ENCODE measurements around the gene ZCCHC7. TPM values are rescaled to one million over a fixed set of nuclear protein-coding genes. Genes with fewer than 3 reads are reported as not detected.

The ZCCHC7 gene
- total RNA-seq, 4 donors from 2014 or later: 13.8 to 24.6 (median 18.5) TPM

DNA sequence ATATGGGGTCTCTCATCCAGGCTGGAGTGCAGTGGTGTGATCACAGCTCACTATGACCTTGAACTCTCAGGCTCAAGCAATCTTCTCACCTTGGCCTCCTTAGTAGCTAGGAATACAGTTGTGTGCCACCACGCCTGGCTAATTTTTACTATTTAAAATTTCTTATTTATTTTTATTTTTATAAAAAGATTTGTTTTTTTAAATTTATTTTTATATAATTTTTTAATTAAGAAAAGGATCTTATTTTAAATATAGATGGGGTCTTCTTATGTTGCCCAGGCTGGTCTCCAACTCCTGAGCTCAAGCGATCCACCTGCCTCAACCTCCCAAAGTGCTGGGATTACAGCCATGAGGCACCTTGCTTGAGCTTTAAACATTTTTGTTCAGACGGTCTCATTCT lies 2.4 kb upstream of the ZCCHC7 start:
- TF ChIP-seq, protein P1, sequence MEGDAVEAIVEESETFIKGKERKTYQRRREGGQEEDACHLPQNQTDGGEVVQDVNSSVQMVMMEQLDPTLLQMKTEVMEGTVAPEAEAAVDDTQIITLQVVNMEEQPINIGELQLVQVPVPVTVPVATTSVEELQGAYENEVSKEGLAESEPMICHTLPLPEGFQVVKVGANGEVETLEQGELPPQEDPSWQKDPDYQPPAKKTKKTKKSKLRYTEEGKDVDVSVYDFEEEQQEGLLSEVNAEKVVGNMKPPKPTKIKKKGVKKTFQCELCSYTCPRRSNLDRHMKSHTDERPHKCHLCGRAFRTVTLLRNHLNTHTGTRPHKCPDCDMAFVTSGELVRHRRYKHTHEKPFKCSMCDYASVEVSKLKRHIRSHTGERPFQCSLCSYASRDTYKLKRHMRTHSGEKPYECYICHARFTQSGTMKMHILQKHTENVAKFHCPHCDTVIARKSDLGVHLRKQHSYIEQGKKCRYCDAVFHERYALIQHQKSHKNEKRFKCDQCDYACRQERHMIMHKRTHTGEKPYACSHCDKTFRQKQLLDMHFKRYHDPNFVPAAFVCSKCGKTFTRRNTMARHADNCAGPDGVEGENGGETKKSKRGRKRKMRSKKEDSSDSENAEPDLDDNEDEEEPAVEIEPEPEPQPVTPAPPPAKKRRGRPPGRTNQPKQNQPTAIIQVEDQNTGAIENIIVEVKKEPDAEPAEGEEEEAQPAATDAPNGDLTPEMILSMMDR (IDR thresholded peaks at IDR 0.05; ENCODE audit: low read depth): no peak

DNA sequence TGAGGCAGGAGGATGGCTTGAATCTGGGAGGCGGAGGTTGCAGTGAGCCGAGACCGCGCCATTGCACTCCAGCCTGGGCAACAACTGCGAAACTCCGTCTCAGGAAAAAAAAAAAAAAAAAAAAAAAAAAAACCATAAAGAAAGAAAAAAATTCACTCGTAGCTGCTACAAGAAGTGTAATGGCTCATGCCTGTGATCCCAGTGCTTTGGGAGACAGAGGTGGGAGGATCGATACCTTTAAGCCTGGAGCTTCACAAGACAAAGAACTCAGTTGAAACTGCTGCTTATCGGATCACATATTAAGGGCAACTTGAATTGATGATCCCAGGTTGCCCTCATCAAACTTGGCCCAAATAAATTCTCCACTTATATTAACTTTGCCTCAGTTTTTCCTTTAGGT lies 1.0 kb upstream of the ZCCHC7 start:
- TF ChIP-seq, protein P1 (IDR thresholded peaks at IDR 0.05; ENCODE audit: low read depth): no peak

DNA sequence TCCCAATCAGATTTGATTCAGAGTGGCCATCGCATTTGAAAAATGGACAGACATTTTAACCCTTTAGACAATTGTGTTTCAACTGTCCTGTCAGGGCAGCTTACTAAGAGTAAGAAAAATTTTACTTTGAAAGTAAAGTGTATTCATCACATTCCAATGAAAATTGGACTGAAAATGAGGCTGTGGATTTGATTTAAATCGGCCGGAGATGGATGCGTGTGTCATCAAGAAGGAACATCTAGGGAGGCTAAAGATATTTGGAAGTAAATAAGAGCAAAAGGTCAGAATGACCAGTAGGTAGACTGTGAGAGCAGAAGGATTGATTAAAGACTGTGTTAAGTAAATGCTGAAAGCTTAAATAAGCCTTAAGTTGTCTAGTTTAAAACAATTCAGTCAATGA lies 1.5 kb downstream of the ZCCHC7 start:
- TF ChIP-seq, protein P1 (IDR thresholded peaks at IDR 0.05; ENCODE audit: low read depth): no peak

DNA sequence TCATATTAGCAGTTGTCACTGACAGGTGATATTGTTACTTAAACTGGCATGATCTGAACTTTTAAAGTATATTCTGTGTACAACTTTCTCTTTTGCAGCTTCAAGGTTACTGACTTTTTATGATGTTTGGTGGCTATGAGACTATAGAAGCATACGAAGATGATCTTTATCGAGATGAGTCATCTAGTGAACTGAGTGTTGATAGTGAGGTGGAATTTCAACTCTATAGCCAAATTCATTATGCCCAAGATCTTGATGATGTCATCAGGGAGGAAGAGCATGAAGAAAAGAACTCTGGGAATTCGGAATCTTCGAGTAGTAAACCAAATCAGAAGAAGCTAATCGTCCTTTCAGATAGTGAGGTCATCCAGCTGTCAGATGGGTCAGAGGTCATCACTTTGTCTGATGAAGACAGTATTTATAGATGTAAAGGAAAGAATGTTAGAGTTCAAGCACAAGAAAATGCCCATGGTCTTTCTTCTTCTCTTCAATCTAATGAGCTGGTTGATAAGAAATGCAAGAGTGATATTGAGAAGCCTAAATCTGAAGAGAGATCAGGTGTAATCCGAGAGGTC lies 5.9 kb downstream of the ZCCHC7 start:
- TF ChIP-seq, protein P1 (IDR thresholded peaks at IDR 0.05; ENCODE audit: low read depth): no peak

DNA sequence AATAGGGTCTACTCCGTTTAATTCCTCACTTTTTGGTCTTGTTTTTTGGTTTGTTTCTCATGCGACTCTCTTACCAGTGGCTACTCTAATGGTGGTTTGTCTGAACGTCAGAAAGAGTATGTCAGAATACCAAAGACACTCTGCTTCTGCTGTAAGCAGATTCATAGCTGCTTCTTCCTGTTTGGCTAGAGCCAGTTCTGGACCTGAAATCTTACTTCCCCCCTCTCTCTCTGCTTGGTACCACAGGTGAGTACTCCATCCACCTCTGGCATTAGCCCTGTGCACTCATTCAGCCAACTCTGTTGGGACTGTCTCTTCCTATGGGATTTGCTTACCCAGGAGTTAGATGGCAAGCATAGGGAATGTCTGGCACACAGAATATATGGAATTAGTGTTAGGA lies 6.6 kb downstream of the ZCCHC7 start:
- TF ChIP-seq, protein P1 (IDR thresholded peaks at IDR 0.05; ENCODE audit: low read depth): no peak

DNA sequence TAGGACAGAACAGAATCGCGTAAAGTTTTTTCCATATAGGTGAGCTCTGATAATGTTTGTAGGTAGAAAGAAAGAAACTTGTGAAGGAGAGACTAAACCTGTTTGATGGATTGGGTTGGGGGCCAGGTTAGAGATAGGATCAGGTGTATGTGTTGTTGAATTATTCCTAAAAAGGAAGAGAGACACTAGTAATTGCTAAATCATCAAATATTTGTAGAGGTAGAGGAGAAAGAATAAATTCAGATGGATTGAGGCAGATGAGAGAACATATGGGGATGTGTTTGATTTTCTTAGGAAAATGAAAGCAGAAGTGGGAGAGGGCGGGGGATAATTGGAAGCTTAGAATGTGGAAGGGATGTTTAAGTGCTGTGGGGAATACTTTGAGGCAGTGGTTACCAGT lies 7.7 kb downstream of the ZCCHC7 start:
- TF ChIP-seq, protein P1 (IDR thresholded peaks at IDR 0.05; ENCODE audit: low read depth): no peak

DNA sequence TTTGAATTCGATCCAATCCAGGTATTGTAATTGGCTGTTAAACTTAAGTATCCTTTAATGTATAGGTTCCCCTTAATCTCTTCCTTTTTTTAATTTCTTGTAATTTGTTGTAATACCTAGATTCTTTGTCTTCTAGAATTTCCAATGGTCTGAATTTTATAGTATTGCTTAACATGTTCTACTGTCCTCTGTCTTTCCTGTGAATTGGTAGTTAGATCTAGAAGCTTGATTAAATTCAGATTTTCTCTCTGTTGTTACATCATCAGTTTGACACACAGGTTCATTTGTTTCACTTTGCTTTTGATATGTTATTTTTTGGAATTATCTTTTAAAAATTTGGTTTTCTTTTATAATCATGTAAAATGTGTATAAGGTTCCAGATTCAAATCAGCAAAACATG lies 13.8 kb downstream of the ZCCHC7 start:
- TF ChIP-seq, protein P1 (IDR thresholded peaks at IDR 0.05; ENCODE audit: low read depth): no peak

Measured in subcutaneous adipose tissue (tissue), 4 donors.